Glomerular endothelial cell (primary cell): ENCODE results near the gene MAGIX. TPM values are rescaled to one million over a fixed set of nuclear protein-coding genes. Genes with fewer than 3 reads are reported as not detected.

ENCODE experiments used
- DNase-seq: peaks from one replicate; pipeline ENCODE4 v3.0.0-alpha.2; 2011; ENCODE audit warnings: low read depth, low spot score; ENCODE audit errors: extremely low read depth
- total RNA-seq: library from RNA; depleted of rRNA; stranded (reverse); fragments of >200 nt; gene quantifications from 2 replicates; pipeline ENCODE4 v1.2.3, GENCODE V29; 2015

The MAGIX gene
- total RNA-seq, 1 donor from 2014 or later: 1.2 TPM

DNA sequence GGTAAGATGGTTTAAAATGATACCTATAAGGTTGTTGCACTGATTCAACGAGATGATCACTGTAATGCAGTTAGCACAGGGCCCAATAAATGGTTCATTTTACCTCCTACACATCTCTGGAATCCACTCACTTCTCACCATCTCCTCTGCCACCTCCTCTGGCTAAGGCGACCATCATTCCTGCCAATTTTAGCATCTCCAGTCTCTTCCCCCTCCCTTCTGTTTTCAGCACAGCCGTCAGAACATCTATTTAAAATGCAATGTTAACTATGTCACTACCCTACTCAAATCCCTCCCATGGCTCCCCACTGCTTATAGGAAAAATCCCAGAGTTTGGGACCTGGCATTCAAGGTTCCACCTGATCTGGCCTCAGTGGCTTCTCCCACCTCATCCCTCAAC lies 41.0 kb downstream of the MAGIX start:
- no peak for DNase-seq

DNA sequence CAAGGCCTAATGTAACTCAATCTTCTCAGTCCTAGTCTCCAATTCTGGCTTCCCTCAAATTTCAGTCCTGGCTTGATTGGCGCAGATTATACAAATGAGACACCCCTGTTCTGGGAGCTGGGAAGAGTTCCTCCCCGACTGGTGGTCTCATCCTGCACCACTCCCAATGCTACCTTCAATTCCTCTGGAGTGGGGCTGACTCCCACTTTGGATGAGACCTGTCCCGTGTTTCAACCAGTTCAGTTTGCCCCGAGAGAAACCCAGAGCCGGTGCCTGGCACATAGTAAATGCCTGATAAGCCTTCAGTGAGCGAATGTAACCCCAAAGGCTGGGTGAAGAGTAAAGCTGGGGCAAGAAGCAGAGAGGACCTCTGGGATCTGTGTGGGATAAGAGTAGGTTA lies 41.5 kb downstream of the MAGIX start:
- DNase-seq: no peak

GRCh38 chrX:49204709-49205108 lies 42.2 kb downstream of the MAGIX start:
- DNase-seq: no peak

- DNase-seq: no peak
Observed at GRCh38 chrX:49205443-49205842, 42.9 kb downstream of the MAGIX start.

DNA sequence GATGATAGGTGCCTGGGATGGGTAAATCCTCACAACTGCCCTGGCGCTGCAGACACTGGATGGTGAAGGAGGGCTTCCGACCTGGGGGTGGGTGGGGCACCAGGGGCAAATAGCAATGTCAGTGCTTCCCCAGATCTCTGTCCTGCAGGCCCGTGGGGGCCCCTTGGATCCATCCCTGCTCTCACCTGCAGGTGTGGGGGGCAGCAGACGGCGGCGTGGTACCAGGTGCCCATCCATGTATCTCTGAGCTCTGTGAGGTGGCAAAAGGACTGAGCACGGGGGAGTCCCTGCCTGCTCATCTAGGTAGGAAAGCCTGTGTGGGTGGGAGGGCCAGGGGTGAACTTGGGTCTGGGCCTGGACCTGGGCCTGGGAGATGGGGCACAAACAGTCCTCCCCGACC lies 44.0 kb downstream of the MAGIX start:
- no peak for DNase-seq

DNA sequence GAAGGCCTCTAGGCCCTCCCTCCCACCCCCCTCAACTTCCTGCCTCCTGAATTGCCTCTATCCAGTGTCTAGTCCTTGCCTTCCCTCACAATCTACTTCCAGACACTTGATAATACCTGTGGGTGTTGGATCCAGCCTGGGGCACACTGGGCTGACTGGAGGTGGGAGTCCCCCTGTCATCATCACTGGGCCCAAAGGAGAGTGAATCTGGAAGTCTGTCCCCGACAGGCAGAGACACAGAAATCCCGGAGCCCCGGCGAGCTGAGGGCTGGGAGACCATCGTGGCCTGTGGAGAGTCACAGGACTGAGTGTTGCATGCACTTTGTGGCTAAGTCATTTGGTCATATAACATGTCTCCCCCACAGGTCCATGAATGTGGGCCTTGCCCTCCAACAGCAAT lies 45.8 kb downstream of the MAGIX start:
- no peak for DNase-seq

DNA sequence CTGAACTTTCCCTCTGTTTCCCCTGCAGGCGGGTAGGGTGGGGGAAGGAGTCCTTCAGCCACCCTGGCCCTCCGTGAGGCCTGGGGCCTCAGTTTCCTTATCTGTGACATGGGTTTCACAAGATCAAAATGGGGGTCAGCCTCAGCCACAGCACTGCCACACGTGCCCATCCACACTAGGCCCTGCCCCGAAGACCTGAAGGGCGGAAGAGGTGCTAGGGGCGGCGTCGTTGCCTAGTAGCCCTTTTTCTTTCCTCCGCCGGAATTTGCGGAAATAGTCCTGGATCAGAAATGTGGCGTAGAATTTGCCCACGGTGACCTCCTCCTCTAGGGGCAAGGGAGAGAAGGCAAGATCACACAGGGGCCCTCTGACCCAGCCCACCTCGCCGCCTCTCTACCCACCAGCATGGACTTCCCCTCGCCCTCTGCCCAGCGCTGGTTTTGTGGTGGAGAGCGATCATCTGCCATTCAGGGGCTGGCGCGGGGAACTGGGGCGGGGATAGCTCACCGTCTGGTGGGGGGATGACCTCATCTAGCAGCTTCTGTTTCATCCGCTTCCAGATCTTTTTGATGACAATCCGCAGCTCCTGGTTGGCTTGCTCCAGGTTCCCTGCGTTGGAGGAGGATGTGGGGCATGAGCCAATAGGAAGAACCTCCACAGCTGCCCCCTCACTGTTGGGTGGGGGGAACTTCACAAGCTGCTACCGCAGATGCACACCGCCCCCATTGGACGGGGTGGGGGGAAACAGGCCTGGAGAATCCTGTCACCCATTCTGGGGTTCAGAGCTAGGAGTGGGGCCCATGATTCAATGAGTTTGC lies 47.1 kb downstream of the MAGIX start:
- no peak for DNase-seq

DNA sequence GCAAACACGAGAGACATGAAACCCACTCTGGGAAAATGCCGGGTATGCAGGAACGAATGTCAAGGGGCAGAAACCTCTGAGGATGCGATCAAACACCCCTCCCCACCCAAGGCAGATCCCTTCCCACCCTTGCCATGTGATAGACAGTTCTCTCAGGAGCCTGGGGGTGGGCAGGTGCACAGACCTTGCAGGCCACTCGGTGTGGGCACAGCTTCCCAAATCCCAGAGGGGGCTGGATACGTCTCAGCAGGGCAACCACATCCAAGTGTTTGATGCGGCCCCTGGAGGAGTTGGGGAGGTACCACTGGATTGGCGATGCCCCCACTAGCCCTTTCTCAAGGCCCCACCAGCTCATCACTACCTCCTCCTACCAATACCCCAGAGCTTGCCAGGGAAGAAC lies 47.8 kb downstream of the MAGIX start:
- DNase-seq: no peak

DNA sequence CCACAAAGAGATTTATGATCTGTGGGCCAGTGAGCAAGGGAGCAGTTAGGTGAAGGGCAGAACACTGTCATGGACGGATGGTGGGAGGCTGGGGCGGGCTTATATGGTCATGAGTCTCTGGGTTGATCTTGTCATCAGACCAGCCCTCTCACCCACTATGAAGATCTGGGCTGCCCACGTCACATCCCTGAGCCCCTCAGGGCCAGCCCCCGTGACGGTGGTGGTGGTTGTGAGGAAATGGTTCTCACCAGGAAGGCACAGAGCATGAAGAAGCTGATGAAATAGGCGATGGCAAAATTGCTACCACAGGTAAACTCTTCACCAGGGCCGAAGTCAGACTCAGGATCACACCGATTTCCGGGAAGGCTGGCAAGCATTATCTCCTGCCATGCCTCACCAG lies 48.5 kb downstream of the MAGIX start:
- DNase-seq: no peak

- no peak for DNase-seq
Observed at GRCh38 chrX:49212209-49212608, 49.7 kb downstream of the MAGIX start.

DNA sequence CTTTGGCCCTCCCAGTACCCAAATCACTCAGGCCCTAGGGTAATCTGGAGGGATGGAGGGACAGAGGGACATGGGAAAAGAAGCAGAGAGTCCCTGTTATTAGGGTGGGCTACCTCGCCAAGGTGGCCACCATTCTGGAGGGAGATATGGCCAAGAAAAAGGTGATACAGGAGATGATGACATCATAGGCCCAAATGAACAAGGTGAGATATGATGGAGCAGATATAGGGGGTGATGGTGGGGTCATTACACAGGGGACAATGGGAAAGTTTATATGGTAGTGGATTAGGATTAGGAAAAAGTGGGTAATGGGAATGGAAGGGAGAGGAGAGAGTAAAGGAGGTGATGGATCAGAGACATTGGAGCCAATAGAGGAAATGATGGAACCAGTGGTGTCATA lies 50.3 kb downstream of the MAGIX start:
- DNase-seq: no peak

GRCh38 chrX:49214416-49214815 lies 51.9 kb downstream of the MAGIX start:
- DNase-seq: no peak

DNA sequence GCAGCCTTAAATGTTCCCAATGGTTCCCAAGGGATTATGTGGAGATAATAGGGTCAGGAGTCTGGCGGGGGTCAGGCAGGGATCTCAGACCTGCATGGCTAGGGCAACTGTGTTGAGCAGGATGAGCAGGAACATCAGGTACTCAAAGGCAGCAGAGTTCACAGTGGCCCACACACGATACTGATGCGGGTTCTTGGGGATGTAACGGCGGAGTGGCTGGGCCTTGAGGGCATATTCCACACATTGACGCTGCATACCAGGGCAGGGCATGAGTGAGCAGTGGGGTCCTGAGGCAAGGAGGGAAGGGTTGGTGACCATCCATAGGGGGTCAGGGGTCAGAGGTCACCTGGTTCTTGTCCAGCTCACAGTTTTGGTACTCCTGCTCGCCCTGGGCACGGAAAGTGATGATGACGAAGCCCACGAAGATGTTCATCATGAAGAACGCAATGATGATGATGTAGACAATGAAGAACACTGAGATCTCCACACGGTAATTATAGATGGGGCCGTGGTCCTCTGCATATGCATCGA lies 52.5 kb downstream of the MAGIX start:
- no peak for DNase-seq

Other genes starting within 250 kb of the MAGIX start
- 5.3 TPM in 2 replicates for gene PIM2, start 243.7 kb upstream of the MAGIX start, total RNA-seq
- 43.6 and 53.3 TPM in 2 replicates for gene OTUD5, start 205.2 kb upstream of the MAGIX start, total RNA-seq
- gene KCND1, start 190.9 kb upstream of the MAGIX start, total RNA-seq: 0.78 and 1.3 TPM in 2 replicates
- 24.4 and 38.2 TPM in 2 replicates for gene GRIPAP1, start 160.5 kb upstream of the MAGIX start, total RNA-seq
- gene TFE3, start 119.4 kb upstream of the MAGIX start, total RNA-seq: 50.1 and 72.2 TPM in 2 replicates
- 2.3 and 5.7 TPM in 2 replicates for gene CCDC120, start 103.8 kb upstream of the MAGIX start, total RNA-seq
- 14.1 and 34.1 TPM in 2 replicates for gene PRAF2, start 88.8 kb upstream of the MAGIX start, total RNA-seq
- 33.4 and 49.3 TPM in 2 replicates for gene WDR45, start 82.9 kb upstream of the MAGIX start, total RNA-seq
- 21.0 and 32.6 TPM in 2 replicates for gene GPKOW, start 39.0 kb upstream of the MAGIX start, total RNA-seq
- gene PLP2, start 9.1 kb downstream of the MAGIX start, total RNA-seq: 50.4 and 50.9 TPM in 2 replicates
- 8.1 and 15.6 TPM in 2 replicates for gene PRICKLE3, start 23.6 kb downstream of the MAGIX start, total RNA-seq
- gene SYP, start 37.4 kb downstream of the MAGIX start, total RNA-seq: 0.18 TPM in 1 of 2 replicates, not detected in the other
- gene CACNA1F, start 70.6 kb downstream of the MAGIX start, total RNA-seq: under 0.01 TPM in 1 of 2 replicates, not detected in the other
- gene CCDC22, start 72.7 kb downstream of the MAGIX start, total RNA-seq: 19.5 and 22.1 TPM in 2 replicates
- not detected in 2 replicates for gene FOXP3, start 102.0 kb downstream of the MAGIX start, total RNA-seq
- gene PPP1R3F, start 107.0 kb downstream of the MAGIX start, total RNA-seq: 5.7 and 7.2 TPM in 2 replicates
- gene GAGE10, start 140.9 kb downstream of the MAGIX start, total RNA-seq: not detected in 2 replicates
- not detected in 2 replicates for gene GAGE12J, start 159.3 kb downstream of the MAGIX start, total RNA-seq
- not detected in 2 replicates for gene GAGE13, start 168.8 kb downstream of the MAGIX start, total RNA-seq